ENCODE measurements around the gene EIF3K. TPM values are rescaled to one million over a fixed set of nuclear protein-coding genes. Genes with fewer than 3 reads are reported as not detected.

Gene EIF3K
- polyA plus RNA-seq, 2 of the 4 experiments (the other 2 are of a cell fraction): 419 to 937 TPM

DNA sequence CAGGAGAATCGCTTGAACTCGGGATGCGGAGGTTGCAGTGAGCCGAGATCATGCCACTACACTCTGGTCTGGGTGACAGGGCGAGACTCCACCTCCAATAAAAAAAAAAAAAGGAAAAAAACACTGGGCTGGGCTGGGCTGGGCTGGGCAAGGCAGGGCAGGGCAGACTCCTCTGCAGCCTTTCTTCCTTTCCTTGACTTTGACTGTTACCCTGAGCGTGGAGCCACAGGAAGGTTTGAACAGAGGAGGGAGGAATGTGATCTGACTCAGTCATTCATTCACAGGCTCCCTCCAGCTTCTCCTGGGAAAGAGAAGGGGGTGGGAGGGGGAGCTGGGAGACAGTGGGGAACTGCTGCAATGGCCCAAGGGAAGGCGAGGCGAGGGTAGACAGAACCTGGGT is 25.7 kb downstream of the EIF3K start:
- DNase-seq (ENCODE audit: low read depth in 1 of 2, low spot score in 1 of 2): peak in 1 of 2 experiments; percentile 81
- peaks cover 30% of the 10 kb centered on the region for H3K4me1 ChIP-seq
- no peaks in the 10 kb centered on the region for H3K9me3 ChIP-seq
- H3K4me2 ChIP-seq: peak overlapping the region; percentile 43
- TF ChIP-seq, protein P1, sequence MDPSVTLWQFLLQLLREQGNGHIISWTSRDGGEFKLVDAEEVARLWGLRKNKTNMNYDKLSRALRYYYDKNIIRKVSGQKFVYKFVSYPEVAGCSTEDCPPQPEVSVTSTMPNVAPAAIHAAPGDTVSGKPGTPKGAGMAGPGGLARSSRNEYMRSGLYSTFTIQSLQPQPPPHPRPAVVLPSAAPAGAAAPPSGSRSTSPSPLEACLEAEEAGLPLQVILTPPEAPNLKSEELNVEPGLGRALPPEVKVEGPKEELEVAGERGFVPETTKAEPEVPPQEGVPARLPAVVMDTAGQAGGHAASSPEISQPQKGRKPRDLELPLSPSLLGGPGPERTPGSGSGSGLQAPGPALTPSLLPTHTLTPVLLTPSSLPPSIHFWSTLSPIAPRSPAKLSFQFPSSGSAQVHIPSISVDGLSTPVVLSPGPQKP (IDR thresholded peaks at IDR 0.05; ENCODE audit: low read depth, low read length): no peak
- TF ChIP-seq HOXB13 (CRISPR knock-in tag; IDR thresholded peaks at IDR 0.05; ENCODE audit: low read depth) (no peak), EHMT2 (IDR thresholded peaks at IDR 0.05; ENCODE audit: low read depth) (no peak), TFCP2L1 (CRISPR knock-in tag; IDR thresholded peaks at IDR 0.05) (no peak), ZFP36 (IDR thresholded peaks at IDR 0.05; ENCODE audit: borderline replicate concordance, partially characterized antibody) (no peak), BHLHE40 (IDR thresholded peaks at IDR 0.05; ENCODE audit: low read depth, low read length) (no peak), NR3C1 (IDR thresholded peaks at IDR 0.05) (no peak), ZNF302 (CRISPR knock-in tag; IDR thresholded peaks at IDR 0.05) (no peak), NFE2L2 (conservative IDR thresholded peaks at IDR 0.05; ENCODE audit: low read length) (no peak), HDAC2 (IDR thresholded peaks at IDR 0.05) (no peak), ZC3H11A (IDR thresholded peaks at IDR 0.05) (no peak), RAD21 (conservative IDR thresholded peaks at IDR 0.05 in 1 of 2, IDR thresholded peaks at IDR 0.05 in 1 of 2) (no peak), JUN (IDR thresholded peaks at IDR 0.05) (no peak), MAZ (IDR thresholded peaks at IDR 0.05; ENCODE audit: borderline replicate concordance, low read depth, low read length) (no peak), MYC (IDR thresholded peaks at IDR 0.05; ENCODE audit: borderline replicate concordance, low read length) (no peak), RFX5 (IDR thresholded peaks at IDR 0.05) (no peak), POLR2AphosphoS2 (conservative IDR thresholded peaks at IDR 0.05; ENCODE audit: low read length) (no peak)
- TF ChIP-seq, protein P2, sequence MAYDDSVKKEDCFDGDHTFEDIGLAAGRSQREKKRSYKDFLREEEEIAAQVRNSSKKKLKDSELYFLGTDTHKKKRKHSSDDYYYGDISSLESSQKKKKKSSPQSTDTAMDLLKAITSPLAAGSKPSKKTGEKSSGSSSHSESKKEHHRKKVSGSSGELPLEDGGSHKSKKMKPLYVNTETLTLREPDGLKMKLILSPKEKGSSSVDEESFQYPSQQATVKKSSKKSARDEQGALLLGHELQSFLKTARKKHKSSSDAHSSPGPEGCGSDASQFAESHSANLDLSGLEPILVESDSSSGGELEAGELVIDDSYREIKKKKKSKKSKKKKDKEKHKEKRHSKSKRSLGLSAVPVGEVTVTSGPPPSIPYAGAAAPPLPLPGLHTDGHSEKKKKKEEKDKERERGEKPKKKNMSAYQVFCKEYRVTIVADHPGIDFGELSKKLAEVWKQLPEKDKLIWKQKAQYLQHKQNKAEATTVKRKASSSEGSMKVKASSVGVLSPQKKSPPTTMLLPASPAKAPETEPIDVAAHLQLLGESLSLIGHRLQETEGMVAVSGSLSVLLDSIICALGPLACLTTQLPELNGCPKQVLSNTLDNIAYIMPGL (CRISPR knock-in tag; IDR thresholded peaks at IDR 0.05; ENCODE audit: borderline replicate concordance): no peak
- TF ChIP-seq, protein P3, sequence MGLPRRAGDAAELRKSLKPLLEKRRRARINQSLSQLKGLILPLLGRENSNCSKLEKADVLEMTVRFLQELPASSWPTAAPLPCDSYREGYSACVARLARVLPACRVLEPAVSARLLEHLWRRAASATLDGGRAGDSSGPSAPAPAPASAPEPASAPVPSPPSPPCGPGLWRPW (IDR thresholded peaks at IDR 0.05): no peak
- H3K4me3 ChIP-seq: no peak overlapping the region
- CTCF ChIA-PET: interaction anchor here (0.6 to 10.0 kb wide), 11 partner anchors 7 to 317 kb away, joined by 3 to 157 read pairs (median 4); partner anchors contain the start of genes EIF3K, MRPS12 and SARS2
- peak in 1 of 2 experiments; percentile 32; a peak in 3 of 6 replicates for ATAC-seq
- WGBS (ENCODE audit: missing lambda C conversion rate): 79% methylated on average over 8 of the region's 8 CpGs
- peak overlapping the region; percentile 46 to 79; a peak in 5 of 6 replicates for H3K27ac ChIP-seq
- FAIRE-seq: no peak
- POLR2A ChIA-PET: interaction anchor here (0.6 kb wide), 1 partner anchor 190 kb away, joined by 3 read pairs; no protein-coding TSS in a partner anchor

DNA sequence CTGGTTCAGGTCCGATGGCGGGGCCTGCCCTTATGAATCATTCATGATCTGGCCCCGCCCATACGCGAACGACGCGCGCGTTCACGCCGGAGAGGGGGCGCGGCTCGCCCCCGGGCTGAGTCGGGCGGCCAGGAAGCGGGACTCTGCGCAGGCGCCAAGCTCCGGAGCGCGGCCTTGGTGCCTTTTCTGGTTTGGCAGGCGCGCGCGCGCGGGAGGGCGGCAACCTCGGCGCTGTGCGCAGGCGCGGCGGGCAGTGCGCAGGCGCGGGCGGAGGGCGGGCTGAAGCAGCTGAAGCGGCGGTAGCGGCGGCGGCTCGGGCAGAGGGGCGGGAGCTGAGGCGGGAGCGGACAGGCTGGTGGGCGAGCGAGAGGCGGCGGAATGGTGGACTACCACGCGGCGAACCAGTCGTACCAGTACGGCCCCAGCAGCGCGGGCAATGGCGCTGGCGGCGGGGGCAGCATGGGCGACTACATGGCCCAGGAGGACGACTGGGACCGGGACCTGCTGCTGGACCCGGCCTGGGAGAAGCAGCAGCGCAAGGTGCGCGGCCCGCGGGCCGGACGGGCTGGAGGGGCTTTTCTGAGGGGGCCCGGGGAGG is 28.5 kb downstream of the EIF3K start, which contains the start of gene ACTN4:
Gene ACTN4, plus strand, starts transcription at position 282 of the 598 bp plus-strand sequence. Its CDS starts 97 bp downstream, at position 379.
- Histone ChIP-seq H3K27ac (peak within 1 kb of the TSS; percentile 87 to 91), H3K4me2 (peak within 1 kb of the TSS; percentile 83), H3K4me1 (peaks cover 38% of the 10 kb centered on the region), H3K9me3 (no peaks in the 10 kb centered on the region), H3K4me3 (peak within 1 kb of the TSS; percentile 85)
- ChIA-PET POLR2A (interaction anchor here (0.6 to 4.1 kb wide), 32 partner anchors 8 to 758 kb away, joined by 3 to 61 read pairs (median 4); partner anchors contain the start of genes ECH1, EIF3K, FAM98C and MAP4K1), CTCF (interaction anchor here (0.8 to 10.0 kb wide), 18 partner anchors 10 to 244 kb away, joined by 3 to 157 read pairs (median 6); partner anchors contain the start of gene FAM98C)
- FAIRE-seq (peak; percentile 84), DNase-seq (ENCODE audit: low read depth in 1 of 2, low spot score in 1 of 2) (peak; percentile 99), ATAC-seq (peak; percentile 65 to 68)
- WGBS (ENCODE audit: missing lambda C conversion rate): under 1% methylated on average over 65 of the region's 77 CpGs
- TF ChIP-seq, protein P4, sequence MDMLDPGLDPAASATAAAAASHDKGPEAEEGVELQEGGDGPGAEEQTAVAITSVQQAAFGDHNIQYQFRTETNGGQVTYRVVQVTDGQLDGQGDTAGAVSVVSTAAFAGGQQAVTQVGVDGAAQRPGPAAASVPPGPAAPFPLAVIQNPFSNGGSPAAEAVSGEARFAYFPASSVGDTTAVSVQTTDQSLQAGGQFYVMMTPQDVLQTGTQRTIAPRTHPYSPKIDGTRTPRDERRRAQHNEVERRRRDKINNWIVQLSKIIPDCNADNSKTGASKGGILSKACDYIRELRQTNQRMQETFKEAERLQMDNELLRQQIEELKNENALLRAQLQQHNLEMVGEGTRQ (IDR thresholded peaks at IDR 0.05): no peak
- TF ChIP-seq, protein P1 (IDR thresholded peaks at IDR 0.05; ENCODE audit: low read depth, low read length): no peak
- TF ChIP-seq RARB (CRISPR knock-in tag; IDR thresholded peaks at IDR 0.05) (peak; percentile 86), HOXB5 (CRISPR knock-in tag; IDR thresholded peaks at IDR 0.05) (0 out of 2 replicates have a peak, but pooled peaks have one; percentile 74), MAZ (IDR thresholded peaks at IDR 0.05; ENCODE audit: borderline replicate concordance, low read depth, low read length) (peak; percentile 84; the same call in 1 of the 2 replicates), RNF2 (IDR thresholded peaks at IDR 0.05; ENCODE audit: borderline replicate concordance, low read depth) (no peak), HOXB13 (CRISPR knock-in tag; IDR thresholded peaks at IDR 0.05; ENCODE audit: low read depth) (no peak), ZFP36 (IDR thresholded peaks at IDR 0.05; ENCODE audit: borderline replicate concordance, partially characterized antibody) (no peak), RFX5 (IDR thresholded peaks at IDR 0.05) (no peak), FOSB (CRISPR knock-in tag; IDR thresholded peaks at IDR 0.05) (no peak), EHF (CRISPR knock-in tag; IDR thresholded peaks at IDR 0.05) (no peak), RAD21 (conservative IDR thresholded peaks at IDR 0.05 in 1 of 2, IDR thresholded peaks at IDR 0.05 in 1 of 2) (peak in 1 of 2 experiments; percentile 50; a peak in 2 of 5 replicates), GATA3 (IDR thresholded peaks at IDR 0.05; ENCODE audit: borderline replicate concordance) (peak; percentile 53), HDAC2 (IDR thresholded peaks at IDR 0.05) (no peak), RCOR1 (IDR thresholded peaks at IDR 0.05; ENCODE audit: low read depth, low read length) (no peak)
- TF ChIP-seq, protein P5, sequence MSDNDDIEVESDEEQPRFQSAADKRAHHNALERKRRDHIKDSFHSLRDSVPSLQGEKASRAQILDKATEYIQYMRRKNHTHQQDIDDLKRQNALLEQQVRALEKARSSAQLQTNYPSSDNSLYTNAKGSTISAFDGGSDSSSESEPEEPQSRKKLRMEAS (IDR thresholded peaks at IDR 0.05): peak; percentile 87
- TF ChIP-seq, protein P6, sequence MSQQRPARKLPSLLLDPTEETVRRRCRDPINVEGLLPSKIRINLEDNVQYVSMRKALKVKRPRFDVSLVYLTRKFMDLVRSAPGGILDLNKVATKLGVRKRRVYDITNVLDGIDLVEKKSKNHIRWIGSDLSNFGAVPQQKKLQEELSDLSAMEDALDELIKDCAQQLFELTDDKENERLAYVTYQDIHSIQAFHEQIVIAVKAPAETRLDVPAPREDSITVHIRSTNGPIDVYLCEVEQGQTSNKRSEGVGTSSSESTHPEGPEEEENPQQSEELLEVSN (IDR thresholded peaks at IDR 0.05; ENCODE audit: borderline replicate concordance, low read depth): peak; percentile 61
